HG02610 (cell line): ENCODE results near the gene KRT17.
"Not testable (repeated sequence)": the region's sequence is repeated elsewhere in the genome, so short reads cannot be mapped to it uniquely, and the experiment has no call there.

Experiments used
- ATAC-seq: cut with Tn5 transposase; IDR thresholded peaks from one replicate; pipeline ENCODE4 v1.9.1; 2021; ENCODE audit warnings: mild to moderate bottlenecking, moderate library complexity; ENCODE audit not compliant: unreplicated experiment

The KRT17 gene

DNA sequence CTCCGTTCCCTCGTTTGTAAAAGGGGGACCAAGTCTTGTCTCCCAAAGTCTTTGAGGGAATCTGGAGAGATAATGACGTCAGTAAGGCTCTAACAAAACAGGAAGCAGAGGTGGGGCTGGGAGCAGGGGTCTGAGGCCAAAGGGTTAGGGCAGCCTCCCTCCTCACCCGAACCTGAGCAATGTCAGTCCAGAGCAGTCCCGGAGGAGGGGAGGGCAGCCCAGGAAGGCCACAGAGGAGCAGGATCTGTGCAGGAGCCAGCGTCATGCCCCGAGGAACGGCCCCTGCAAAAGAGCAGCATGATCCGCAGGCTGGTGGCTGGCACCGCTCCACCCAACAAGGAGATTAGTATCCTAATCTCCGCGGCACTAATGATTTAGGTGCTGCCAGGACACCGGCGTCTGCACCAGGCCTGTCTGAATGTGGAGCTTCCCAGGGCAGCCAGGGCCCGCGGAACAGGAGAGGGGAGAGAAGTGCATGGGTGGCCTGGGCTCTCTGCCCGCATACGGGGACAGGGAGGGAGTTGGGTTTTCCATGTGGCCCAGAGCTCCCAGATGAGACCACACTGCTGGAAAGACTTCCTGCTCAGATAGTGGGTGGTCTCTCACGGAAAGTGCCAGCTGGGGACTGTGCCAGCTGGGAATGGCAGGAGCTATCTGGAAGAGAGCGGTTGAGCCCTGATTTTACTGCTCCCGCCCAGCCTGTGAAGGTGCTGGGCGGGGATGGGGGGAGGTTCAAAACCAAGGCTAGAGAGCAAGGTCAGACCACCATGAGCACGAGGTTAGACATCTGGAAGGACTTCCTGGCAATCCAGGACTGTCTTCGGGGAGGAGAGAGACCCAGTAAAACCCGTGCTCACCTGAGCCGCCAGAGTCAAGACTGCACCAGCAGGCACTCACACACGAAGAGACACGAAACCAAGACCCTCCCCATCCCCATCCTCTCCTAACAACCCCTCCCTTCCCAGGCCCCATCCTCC is 11.0 kb upstream of the KRT17 start:
- no peak for ATAC-seq

DNA sequence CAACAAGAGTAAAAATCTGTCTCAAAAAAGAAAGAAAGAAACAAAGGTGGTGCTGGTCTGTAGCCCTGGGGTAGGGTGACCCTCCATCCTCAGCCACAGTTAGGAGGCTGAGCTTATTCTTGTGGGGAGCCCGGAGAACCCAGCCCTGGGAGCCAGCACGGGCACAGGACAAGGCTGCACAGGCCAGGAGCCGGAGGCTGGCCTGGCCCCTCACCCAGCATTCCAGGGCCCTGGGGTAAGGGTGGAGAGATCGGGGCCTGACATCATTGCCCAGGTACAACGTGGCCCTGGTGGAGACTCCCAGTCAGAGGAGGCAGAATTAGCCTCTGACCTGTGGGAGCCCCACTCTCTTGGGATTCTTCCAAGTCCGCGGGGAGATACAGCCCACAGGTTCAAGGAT is 10.3 kb upstream of the KRT17 start:
- no peak for ATAC-seq

DNA sequence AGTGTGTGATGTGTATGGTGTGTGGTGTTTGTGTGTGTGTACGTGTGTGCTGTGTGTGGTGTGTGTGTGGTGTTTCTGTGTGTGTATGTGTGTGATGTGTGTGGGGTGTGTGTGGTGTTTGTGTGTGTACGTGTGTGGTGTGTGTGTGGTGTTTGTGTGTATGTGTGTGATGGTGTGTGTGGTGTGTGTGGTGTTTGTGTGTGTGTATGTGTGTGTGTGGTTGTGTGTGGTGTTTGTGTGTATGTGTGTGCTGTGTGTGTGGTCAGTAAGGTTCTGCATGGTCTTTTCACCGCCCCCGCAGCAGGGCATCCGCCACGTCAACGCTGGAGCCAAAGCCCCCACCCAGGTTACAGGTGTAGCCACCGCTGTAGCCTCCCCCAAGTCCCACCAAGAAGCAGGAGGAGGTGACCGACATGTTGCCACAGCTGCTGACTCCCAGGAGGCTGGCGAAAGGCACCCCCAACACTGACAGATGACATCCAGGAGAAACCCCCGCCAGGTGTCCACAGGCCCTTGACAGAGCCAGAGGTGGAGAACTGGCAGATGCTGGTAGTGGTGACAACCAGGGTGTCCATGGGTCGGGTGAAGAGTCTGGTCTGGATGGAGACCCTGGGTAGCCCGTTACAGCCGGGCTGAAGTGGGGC is 9.3 kb upstream of the KRT17 start:
- no peak for ATAC-seq

DNA sequence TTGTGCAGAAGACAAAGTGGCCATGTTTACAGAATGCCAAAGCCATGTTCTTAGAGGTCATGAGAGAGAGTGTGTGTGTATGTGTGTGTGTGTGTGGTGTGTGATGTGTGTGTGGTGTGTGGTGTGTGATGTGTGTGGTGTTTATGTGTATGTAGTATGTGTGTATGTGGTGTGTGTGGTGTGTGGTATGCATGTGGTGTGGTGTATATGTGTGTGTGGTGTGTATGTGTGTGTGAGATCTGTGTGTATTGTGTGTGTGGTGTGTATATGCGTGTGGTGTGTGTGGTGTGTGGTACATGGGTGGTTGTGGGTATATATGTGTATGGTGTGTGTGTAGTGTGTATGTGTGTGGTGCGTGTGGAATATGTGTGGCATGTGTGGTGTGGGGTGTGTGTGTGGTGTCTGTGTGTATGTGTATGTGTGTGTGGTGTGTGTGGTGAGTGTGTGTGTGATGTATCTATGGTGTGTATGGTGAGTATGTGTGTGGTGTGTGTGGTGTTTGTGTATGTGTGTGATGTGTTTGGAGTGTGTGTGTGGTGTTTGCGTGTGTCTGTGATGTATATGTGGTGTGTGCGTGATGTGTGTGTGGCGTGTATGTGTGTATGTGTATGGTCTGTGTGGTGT is 8.2 kb upstream of the KRT17 start:
- ATAC-seq, result no peak

DNA sequence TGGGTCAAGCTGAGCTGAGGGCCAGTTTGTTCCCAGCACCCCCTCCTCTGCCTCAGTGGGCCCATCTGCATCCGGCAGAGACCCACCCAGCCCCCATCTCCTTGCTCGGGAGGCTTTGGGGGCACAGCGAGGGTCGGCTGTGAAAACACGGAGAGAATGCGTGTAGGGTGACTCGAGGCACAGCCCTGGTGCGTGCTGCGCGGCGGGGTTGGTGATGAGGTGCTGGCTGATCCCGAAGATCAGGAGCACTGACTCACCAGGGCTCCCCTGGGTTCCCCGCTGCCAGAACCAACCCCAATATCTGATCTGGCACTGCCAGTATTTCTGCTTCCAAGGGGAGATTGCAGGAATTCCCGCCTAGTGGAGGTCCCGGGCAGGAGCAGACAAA is 7.5 kb upstream of the KRT17 start:
- ATAC-seq, result no peak

DNA sequence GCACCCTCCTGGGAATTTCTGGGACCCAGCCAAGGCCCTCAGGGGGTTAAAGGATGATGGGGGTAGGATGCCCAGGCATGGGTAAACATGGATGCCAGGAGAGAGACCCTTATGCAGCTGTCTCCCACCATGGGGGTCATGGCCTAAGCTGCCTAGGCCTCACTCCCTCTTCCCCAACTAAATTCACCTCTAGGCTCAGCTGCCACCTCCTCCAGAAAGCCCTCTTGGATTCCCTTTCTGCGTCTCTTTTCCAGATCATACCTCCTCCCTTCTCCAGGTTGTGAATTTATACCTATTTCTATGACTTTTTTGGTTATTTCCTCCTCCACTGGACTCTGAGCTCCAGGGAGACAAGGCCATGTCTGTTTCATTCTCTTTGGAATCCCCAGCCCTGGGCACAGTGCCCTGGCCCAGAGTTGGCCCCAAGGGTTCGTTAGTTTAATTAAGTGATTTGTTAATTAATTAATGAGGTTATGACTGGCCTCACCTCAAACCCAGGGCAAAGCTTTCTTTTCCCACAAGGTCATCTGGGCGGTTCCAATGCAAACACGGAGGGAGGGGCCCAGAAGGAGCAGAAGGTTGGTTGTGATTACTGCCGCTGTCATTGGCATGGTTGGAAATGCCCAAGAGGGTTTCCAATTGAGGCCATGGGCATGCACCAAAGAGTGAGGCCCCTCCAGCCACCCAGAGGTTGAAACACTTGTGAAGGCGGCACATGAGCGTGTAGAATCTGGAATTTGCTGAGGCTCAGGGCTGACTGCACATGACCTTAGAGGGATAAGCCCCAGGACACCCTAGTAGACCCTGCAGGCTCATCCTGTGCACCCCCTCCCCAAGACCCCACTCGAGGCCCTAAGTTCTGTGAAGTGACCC is 6.9 kb upstream of the KRT17 start:
- ATAC-seq, result no peak

DNA sequence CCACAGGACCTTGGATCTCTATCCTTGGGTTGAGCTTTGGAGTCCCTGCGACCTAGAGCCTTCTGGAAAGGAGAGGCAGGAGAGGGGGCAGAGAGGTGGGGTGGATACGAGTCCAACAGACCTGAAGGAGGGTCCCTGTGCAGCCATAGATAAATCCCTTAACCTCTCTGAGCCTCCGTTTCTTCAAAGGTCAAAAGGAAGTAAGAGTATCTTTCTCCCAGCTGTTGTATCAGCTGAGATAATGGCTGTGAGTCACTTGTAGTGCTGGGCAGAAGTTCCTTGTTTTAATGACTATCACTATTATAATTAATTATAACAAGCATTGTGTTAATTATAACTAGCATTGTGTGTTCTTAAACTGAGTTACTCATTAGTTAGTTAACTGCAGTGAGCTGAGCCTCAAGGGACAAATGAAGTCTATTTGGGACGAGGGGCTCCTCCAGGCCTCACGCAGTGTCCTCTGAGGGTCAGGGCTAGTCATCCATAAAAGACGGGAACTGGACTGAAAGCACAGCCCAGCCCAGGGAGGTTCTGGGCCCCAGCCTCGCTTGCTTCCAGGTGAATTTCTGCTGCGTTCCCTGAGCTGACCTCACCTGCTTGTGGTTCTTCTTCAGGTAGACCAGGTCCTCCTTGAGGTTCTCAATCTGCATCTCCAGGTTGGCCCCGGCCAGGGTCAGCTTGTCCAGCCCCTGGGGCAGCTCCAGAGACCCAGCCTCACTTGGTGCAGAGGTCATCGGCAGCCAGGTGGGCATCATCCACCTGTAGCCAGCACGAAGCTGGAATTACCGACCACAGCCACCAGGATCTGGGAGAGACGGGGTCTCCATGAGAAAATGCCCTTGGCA is 5.7 kb upstream of the KRT17 start:
- ATAC-seq, result no peak

DNA sequence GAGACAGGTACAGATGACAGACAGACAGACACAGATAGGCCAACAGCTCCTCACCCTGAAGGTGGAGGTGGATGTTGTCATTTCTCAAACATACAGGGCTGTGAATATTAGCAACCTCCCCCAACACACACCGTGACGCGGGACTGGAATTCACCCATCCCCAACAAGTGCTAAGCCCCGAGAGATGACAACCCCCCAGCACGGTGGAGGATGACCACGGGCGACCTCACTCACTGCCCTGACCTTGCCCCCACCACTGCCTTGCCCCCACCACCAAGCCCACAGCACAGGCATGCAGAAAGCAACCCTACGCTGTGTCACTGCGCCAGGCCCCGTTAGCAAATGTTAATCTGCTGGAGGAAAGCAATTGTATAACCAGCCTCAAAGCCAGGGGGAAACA is 4.9 kb upstream of the KRT17 start:
- no peak for ATAC-seq

DNA sequence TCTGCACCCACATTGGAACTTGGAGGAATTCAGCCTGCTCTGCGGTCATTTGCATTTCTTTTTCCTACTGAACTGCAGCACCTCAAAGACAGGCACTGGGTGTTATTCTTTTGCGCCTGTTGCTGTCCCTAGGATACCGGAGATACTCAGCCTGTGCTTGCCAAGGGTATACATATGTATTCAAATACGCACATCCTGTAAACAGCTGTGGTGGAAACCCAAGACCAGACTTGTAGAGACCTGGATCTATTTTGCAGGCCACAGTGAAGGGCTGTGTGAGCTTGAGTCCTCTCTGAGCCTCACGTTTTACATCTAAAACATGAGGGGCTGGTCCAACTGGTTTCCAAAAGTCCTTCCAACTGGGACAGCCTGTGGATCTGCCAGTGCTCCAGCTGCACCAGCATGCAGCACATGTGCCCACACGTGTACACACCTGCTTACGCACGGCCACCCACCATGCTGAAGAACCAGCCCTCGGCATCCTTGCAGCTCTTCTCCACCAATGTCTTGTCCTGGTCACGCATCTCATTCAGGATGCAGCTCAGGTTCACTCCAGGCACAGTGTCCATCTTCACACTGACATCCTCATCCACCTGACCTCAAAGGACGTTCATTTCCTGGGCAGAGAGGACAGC is 4.4 kb upstream of the KRT17 start:
- not testable (repeated sequence) for ATAC-seq

DNA sequence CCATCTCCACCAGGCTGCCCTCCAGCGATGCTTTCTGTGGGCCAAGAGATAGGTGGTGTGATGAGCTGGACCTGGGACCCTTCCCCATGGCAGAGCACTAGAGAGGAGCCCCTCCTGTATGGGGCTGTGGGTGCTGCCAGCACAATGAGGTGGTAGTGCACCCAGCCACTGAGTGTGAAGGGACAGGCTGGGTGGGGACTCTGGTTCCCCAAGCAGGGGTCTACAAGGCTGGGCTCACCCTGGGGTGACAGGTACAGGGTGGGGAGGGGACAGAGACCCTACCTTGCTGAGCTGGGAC is 3.6 kb upstream of the KRT17 start:
- not testable (repeated sequence) for ATAC-seq

DNA sequence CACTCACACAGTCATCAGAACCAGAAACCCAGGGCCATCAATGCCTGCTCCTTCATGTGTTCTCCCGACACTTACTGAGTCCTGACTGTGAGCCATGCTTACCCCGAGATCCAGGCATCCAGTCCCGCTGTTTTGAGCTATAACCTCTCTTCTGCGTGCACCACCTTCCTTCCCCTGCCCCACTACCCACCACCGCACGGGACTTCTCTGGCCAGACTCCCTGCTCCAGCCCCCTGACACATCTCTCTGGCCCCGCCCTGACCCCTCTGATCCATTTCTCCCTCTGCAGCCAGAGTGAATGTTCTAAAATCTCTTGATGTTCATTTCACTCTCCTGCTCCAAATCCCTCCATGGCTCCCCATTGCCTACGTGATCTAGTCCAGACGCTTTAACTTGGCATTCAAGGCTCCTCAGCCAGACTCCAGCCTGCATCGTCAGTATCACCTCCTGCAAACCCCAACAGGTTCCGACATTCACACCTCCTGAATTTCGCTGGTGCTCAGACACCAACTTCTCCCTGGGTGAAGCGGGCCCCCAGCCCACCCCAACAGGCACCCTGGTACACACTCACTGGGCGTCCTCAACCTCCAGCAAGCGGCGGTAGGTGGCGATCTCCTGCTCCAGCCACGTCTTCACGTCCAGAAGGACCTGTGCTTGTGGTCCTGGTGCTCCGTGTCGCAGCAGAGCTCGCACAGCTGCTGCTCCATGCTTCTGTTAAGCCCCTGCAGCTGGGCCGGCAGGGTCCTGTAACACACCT is 3.1 kb upstream of the KRT17 start:
- ATAC-seq, result no peak

DNA sequence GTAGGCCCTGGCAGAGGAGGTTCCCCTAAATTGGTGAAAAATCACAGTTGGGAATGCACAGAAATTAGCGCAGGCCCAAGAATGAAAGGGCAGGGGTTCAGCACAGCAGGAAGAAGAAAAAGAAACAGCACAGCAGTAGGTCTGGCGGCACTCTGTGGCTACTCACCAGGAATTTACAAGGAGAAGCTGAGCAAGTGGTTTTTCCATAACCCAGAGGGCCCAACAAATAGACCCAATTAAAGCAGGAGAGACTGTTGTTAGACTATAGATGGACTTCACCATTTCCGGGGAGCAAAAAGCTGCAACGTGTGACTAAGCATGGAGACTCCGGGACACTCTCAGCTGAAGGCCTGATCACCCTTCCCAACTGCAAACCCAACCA is 2.5 kb upstream of the KRT17 start:
- ATAC-seq, result not testable (repeated sequence)

DNA sequence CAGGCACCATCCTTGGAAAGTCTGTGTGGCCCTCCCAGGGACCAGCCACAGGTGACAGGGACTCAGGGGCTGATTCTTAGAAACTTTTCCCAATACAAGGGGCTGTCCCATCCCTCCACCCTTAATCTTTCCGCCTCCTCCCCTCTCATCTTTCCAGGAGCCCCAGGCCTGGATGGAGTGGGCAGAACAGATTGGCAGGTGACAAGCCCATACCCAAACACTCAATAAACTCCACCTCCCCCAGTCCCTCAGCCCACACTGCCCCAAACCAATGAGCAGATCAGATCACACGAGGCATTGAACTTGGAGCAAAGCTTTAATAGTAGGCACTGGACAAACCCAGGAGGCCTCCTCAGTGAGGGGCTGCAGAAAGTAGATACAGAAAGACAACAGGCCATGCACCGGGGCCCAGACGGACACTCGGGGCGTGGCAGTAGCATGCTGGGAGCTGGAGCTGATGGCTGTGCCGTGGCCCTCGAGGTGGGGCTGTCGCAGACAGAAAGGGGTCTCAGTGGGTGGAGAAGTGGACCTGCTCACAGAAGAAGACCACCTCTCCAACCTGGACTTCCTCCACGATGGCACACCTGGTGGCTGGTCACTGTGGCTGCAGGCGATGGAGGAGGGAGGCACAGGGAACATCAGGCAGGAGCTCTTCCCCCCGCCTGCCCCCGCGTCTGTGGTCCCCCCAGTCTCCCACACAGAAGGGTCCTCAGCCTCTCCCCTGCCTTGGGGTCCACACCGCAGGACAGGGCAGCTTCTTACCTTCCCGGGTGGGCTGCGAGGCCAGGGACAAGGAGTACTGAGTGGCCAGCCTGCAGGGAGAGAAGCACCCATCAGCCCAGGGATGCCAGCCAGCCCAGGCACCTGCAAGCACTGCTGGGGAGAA is 1.9 kb upstream of the KRT17 start:
- not testable (repeated sequence) for ATAC-seq

DNA sequence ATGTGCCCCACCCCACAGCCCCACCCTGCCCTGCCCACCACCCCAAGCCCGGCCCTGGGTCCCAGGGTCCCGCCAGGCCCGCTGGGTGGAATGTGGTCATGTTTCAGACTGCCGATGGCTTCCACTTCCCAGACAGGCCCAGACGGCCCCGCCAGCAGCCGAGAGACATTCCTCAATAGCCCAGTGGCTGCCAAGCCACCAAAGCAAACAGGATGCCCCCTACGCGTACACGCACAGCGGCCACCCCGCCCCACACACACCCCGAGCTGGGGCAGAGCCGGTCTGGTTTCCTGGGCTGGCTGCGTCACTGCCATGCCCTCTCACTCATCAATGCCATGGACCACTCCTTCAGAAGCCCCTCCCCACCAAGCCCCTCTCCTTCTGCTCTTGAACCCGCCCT is 1.2 kb upstream of the KRT17 start:
- ATAC-seq, result no peak

DNA sequence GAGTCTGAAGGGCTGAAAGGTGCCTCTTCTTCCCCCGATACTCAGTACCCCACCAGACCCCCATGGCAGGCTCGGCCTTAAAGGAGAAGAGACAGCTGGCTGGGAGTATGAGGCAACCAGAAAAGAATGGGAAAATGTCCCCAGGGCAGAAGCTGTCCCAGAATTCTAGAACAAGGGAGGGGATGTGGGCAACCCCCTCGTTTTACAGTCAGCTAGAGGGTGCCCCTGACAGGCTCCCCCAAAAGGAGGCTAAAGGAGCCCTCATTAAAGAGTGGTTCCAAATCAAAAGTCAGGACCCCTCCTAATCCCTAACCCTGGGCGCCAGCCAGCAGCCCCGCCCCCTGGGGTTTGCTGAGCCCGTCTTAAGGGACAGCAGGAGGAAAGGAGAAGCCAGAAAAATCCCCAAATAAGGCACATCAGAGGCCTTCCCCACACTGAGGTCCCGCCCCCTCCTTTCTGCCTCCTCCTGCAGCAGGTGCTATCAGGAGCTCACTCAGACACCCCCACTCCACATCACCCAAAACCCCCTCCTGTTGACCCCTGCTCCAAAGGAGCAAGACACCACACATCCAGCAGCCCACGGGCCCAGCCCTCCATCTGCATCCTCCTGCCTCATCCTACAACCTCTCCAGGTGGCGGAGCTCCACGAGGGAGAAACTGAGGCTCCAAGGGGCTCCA is 1.1 kb downstream of the KRT17 start:
- not testable (repeated sequence) for ATAC-seq

DNA sequence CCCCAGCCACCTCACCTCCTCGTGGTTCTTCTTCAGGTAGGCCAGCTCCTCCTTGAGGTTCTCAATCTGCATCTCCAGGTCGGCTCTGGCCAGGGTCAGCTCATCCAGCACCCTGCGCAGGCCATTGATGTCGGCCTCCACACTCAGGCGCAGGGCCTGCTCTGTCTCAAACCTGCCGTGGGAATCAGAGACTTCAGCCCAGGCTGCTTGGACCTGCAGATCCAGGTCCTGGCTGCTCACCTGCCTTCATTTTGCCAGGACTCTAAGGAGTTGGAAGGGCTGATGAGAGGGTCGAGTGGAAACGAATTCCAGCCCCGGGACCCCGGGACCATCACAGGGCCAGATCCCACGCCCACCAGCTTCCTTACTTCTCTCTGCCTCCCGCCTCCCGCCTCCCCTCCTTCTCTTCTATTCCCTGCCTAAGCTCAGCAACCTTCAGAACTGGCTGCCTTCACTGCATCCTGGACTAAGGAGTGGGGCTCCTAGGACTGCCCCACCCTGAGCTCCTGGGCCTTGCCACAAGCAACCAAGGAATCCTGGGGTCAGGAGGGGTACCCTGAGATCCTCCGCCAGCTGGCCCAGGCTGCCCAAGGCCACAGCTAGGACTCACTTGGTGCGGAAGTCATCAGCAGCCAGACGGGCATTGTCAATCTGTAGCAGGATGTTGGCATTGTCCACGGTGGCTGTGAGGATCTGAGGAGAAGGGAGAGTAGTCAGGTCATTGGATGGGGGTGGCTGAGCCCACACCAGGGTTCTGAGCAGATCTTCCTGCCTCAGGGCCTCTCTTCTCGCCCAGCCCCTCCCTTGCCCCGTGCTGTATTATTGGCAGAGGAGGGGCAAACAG is 1.8 kb downstream of the KRT17 start:
- ATAC-seq, result not testable (repeated sequence)

DNA sequence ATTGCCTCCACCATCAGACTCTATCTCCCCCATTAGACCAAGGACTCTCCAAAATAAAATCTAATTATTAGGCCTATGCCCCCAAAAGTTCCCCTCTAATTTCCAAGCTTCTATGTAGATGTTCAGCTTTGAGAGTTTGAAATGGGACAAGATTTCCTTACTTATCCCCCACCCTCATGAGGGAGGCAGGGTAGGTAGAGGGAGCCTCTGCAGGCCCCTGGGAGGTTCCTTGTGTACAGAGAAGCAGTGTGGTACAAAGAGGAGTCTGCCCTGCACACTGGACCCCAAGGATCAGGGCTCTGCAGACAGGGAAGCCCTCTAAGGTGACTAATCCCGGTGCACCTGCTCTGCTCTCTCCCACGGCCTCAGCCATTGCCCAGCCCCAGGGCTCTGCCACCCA is 2.5 kb downstream of the KRT17 start:
- ATAC-seq, result no peak
